Measurements from ENCODE around the gene PLD2.
"Not testable (repeated sequence)": the region's sequence is repeated elsewhere in the genome, so short reads cannot be mapped to it uniquely, and the experiment has no call there.

DNA sequence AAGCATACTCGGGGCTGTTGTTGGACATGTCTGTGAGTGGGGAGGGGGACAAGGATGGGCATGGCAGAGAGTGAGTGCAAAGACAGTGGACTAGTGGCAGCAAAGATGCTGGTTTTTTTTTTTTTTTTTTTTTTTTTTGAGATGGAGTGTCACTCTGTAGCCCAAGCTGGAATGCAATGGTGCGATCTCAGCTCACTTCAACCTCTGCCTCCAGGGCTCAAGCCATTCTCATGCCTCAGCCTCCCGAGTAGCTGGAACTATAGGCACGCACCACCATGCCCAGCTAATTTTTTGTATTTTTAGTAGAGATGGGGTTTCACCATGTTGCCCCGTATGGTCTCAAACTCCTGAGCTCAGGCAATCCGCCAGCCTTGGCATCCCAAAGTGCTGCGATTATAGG, 50.4 kb downstream of the PLD2 start:
- TF ChIP-seq, protein P1, sequence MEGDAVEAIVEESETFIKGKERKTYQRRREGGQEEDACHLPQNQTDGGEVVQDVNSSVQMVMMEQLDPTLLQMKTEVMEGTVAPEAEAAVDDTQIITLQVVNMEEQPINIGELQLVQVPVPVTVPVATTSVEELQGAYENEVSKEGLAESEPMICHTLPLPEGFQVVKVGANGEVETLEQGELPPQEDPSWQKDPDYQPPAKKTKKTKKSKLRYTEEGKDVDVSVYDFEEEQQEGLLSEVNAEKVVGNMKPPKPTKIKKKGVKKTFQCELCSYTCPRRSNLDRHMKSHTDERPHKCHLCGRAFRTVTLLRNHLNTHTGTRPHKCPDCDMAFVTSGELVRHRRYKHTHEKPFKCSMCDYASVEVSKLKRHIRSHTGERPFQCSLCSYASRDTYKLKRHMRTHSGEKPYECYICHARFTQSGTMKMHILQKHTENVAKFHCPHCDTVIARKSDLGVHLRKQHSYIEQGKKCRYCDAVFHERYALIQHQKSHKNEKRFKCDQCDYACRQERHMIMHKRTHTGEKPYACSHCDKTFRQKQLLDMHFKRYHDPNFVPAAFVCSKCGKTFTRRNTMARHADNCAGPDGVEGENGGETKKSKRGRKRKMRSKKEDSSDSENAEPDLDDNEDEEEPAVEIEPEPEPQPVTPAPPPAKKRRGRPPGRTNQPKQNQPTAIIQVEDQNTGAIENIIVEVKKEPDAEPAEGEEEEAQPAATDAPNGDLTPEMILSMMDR (IDR thresholded peaks at IDR 0.05), result not testable (repeated sequence)
- TF ChIP-seq POLR2A (IDR thresholded peaks at IDR 0.05), result not testable (repeated sequence)
